Heart left ventricle (tissue), 13 donors: ENCODE measurements around the gene LRP1B.
"Not testable (repeated sequence)": the region's sequence is repeated elsewhere in the genome, so short reads cannot be mapped to it uniquely, and the experiment has no call there.

Source experiments
- POLR2A ChIP-seq, 2 donors: fragments of 450-650 bp; IDR thresholded peaks; one replicate each; pipeline ENCODE4 v1.6.1; 2017; ENCODE audit warnings: antibody characterized with exemption in 2 of 2, mild to moderate bottlenecking in 2 of 2, moderate library complexity in 2 of 2
- TF ChIP-seq, protein P1 (sequence below), 12 donors: fragments of 200-600 bp; sonication (generic) in 4 of 12; IDR thresholded peaks; one replicate each; pipeline versions ENCODE4 v1.5.0 to v1.8.0; 2018 to 2022; ENCODE audit warnings: antibody characterized with exemption in 12 of 12, mild to moderate bottlenecking in 5 of 12
- donor health status: ischemic (EF 13 %, LVEDD 7.1; RV severe dilation, severe dysfunction).
- donor health status: DM: no; HTN: yes; CAD: no.
- donor health status: DM: no; HTN: no; CAD: no.
- donor health status: ischemic (EF 25% LVEDD 6.9; RV normal size, moderate dysfunction).
- donor health status: ischemic (EF 25% LVEDD 5.7; RV mildly dilated, moderate dysfunction).
- donor health status: ischemic (EF 35%, LVEDD 5.7; RV mildly dilated, moderate dysfunction).
- donor health status: nonischemic (EF 11% LVEDD 7.7; RV severe dilation, severe dysfunction).
- donor health status: DM: yes; HTN: yes; CAD: no.
- donor health status: PGD.
- donor health status: ischemic (EF 29% LVEDD 5.4; RV normal size, mild dysfunction).
- donor health status: nonischemic (EF 23%, LVEDD 6.1; RV moderate dilation, normal function).

DNA sequence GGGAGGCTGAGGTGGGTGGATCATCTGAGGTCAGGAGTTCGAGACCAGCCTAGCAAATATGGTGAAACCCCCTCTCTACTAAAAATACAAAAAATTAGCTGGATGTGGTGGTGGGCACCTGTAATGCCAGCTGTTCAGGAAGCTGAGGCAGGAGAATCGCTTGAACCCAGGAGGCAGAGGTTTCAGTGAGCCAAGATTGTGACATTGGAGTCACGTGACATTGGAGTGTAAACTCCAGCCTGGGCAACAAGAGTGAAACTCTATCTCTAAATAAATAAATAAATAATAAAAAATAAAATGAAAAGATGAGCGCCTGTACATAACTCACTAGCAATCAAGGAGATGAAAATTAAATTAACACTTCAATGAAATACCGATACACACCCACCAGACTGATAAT is 1853.5 kb downstream of the LRP1B start:
- TF ChIP-seq, protein P1, sequence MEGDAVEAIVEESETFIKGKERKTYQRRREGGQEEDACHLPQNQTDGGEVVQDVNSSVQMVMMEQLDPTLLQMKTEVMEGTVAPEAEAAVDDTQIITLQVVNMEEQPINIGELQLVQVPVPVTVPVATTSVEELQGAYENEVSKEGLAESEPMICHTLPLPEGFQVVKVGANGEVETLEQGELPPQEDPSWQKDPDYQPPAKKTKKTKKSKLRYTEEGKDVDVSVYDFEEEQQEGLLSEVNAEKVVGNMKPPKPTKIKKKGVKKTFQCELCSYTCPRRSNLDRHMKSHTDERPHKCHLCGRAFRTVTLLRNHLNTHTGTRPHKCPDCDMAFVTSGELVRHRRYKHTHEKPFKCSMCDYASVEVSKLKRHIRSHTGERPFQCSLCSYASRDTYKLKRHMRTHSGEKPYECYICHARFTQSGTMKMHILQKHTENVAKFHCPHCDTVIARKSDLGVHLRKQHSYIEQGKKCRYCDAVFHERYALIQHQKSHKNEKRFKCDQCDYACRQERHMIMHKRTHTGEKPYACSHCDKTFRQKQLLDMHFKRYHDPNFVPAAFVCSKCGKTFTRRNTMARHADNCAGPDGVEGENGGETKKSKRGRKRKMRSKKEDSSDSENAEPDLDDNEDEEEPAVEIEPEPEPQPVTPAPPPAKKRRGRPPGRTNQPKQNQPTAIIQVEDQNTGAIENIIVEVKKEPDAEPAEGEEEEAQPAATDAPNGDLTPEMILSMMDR (IDR thresholded peaks at IDR 0.05): not testable (repeated sequence)
- TF ChIP-seq POLR2A (IDR thresholded peaks at IDR 0.05): not testable (repeated sequence)
